H1 (cell line): ENCODE measurements around the gene AP3D1. TPM values are rescaled to one million over a fixed set of nuclear protein-coding genes. Genes with fewer than 3 reads are reported as not detected.

ENCODE experiments used
- CTCF ChIA-PET: fragments of 300-600 bp; sonication (Branson Sonifier 250); formaldehyde crosslinking; loops from one replicate; lab custom pipeline; 2021; ENCODE audit not compliant: partially characterized antibody; lab: Charles Lee
- POLR2A ChIA-PET: fragments of 300-600 bp; sonication (Branson Sonifier 250); formaldehyde crosslinking; loops from one replicate; lab custom pipeline; 2021; ENCODE audit warnings: inconsistent platforms; ENCODE audit not compliant: partially characterized antibody; lab: Charles Lee
- DNase-seq, 2 experiments: peaks; one replicate each; pipeline versions ENCODE4 v3.0.0 to v3.0.0-alpha.2; 2010 to 2022; ENCODE audit warnings: low spot score in 2 of 2, low read depth in 1 of 2, mixed read lengths in 1 of 2
- FAIRE-seq: peaks from 2 replicates; lab custom pipeline; 2011; peaks lifted over from hg19 to GRCh38; lab: Jason Lieb, UNC
- H2AFZ ChIP-seq: 2 replicates; pipeline ENCODE4 v1.8.1; 2012; ENCODE audit warnings: low read length, inconsistent platforms
- H2AK5ac ChIP-seq: 2 replicates; pipeline ENCODE4 v1.6.1; 2013; ENCODE audit warnings: low read depth, low read length
- H2BK120ac ChIP-seq: replicated peaks from 2 replicates; pipeline ENCODE3; 2013; ENCODE audit warnings: low read depth, low read length, inconsistent platforms
- H2BK12ac ChIP-seq: 2 replicates; pipeline ENCODE4 v1.6.1; 2013; ENCODE audit warnings: low read depth, low read length
- H2BK15ac ChIP-seq: 2 replicates; pipeline ENCODE4 v1.6.1; 2013; ENCODE audit warnings: low read length
- H2BK20ac ChIP-seq: 2 replicates; pipeline ENCODE4 v1.6.1; 2013; ENCODE audit warnings: low read length
- H2BK5ac ChIP-seq: 2 replicates; pipeline ENCODE4 v1.6.1; 2013; ENCODE audit warnings: low read depth, low read length
- H3K14ac ChIP-seq: 2 replicates; pipeline ENCODE4 v1.6.1; 2013; ENCODE audit warnings: inconsistent platforms; ENCODE audit not compliant: insufficient read length
- H3K18ac ChIP-seq: 2 replicates; pipeline ENCODE4 v1.6.1; 2013; ENCODE audit warnings: low read length; ENCODE audit errors: extremely low read depth
- H3K23ac ChIP-seq: 2 replicates; pipeline ENCODE4 v1.6.1; 2013; ENCODE audit warnings: inconsistent platforms; ENCODE audit not compliant: insufficient read length
- H3K23me2 ChIP-seq: 2 replicates; pipeline ENCODE4 v1.6.1; 2013; ENCODE audit warnings: low read depth, low read length
- H3K27ac ChIP-seq: 2 replicates; pipeline ENCODE4 v1.6.1; 2011; ENCODE audit warnings: low read depth, low read length, inconsistent platforms
- H3K27me3 ChIP-seq, 4 experiments: replicated peaks in 1 of 4; 1 replicate in 1 of 4; 2 replicates in 3 of 4; pipeline versions ENCODE4 v1.6.1 to v1.8.1; 2011 to 2013; ENCODE audit warnings: low read length in 3 of 4, mild to moderate bottlenecking in 3 of 4, inconsistent platforms in 2 of 4, mixed read lengths in 2 of 4, moderate library complexity in 1 of 4; ENCODE audit not compliant: control insufficient read depth in 3 of 4, insufficient read depth in 3 of 4; ENCODE audit errors: extremely low read depth in 1 of 4
- H3K36me3 ChIP-seq, 4 experiments: 2 replicates each; pipeline versions ENCODE4 v1.6.1 to v1.8.1; 2011 to 2013; ENCODE audit warnings: mild to moderate bottlenecking in 4 of 4, low read length in 3 of 4, moderate library complexity in 2 of 4, control low read depth in 1 of 4, inconsistent platforms in 1 of 4; ENCODE audit not compliant: insufficient read depth in 4 of 4, control insufficient read depth in 2 of 4
- H3K4ac ChIP-seq: replicated peaks from 2 replicates; pipeline ENCODE3; 2013; ENCODE audit warnings: low read length, low read depth, mixed read lengths, inconsistent platforms; ENCODE audit not compliant: insufficient read length
- H3K4me1 ChIP-seq, 4 experiments: replicated peaks in 1 of 4; 1 replicate in 1 of 4; 2 replicates in 3 of 4; pipeline versions ENCODE4 v1.6.1 to v1.8.1; 2011 to 2013; ENCODE audit warnings: low read length in 3 of 4, inconsistent platforms in 2 of 4, mixed read lengths in 1 of 4; ENCODE audit not compliant: insufficient read depth in 4 of 4, control insufficient read depth in 3 of 4
- H3K4me2 ChIP-seq, 2 experiments: 2 replicates each; pipeline versions ENCODE4 v1.6.1 to v1.8.1; 2011 to 2013; ENCODE audit warnings: low read depth in 2 of 2, low read length in 2 of 2, control low read depth in 1 of 2, inconsistent platforms in 1 of 2, mild to moderate bottlenecking in 1 of 2; ENCODE audit not compliant: insufficient read depth in 1 of 2
- H3K4me3 ChIP-seq, 4 experiments: fragments of 200-600, 300-600 bp in 1 of 4; sonication (generic), shearing (Covaris generic), sonication (Bioruptor Twin) in 1 of 4; 2 replicates each; pipeline versions ENCODE4 v1.5.1 to v1.8.1; 2011 to 2016; ENCODE audit warnings: low read length in 4 of 4, low read depth in 3 of 4, control low read depth in 2 of 4, inconsistent platforms in 2 of 4, mild to moderate bottlenecking in 2 of 4, mixed read lengths in 1 of 4, moderate library complexity in 1 of 4; ENCODE audit not compliant: insufficient read depth in 2 of 4; ENCODE audit errors: extremely low read depth in 1 of 4
- H3K56ac ChIP-seq: replicated peaks from 2 replicates; pipeline ENCODE3; 2013; ENCODE audit warnings: low read depth, mild to moderate bottlenecking, mixed read lengths, low read length, inconsistent platforms; ENCODE audit not compliant: insufficient read length
- H3K79me1 ChIP-seq: 2 replicates; pipeline ENCODE4 v1.6.1; 2013; ENCODE audit warnings: low read depth, low read length, control low read depth
- H3K79me2 ChIP-seq, 2 experiments: 2 replicates each; pipeline versions ENCODE4 v1.6.1 to v1.8.1; 2012 to 2013; ENCODE audit warnings: low read length in 2 of 2, mild to moderate bottlenecking in 2 of 2, inconsistent platforms in 1 of 2; ENCODE audit not compliant: insufficient read depth in 2 of 2, control insufficient read depth in 1 of 2
- H3K9ac ChIP-seq, 4 experiments: replicated peaks in 1 of 4; 1 replicate in 1 of 4; 2 replicates in 3 of 4; pipeline versions ENCODE4 v1.6.1 to v1.8.1; 2011 to 2013; ENCODE audit warnings: low read depth in 3 of 4, low read length in 3 of 4, control low read depth in 2 of 4, mild to moderate bottlenecking in 2 of 4, moderate library complexity in 2 of 4, inconsistent platforms in 1 of 4; ENCODE audit errors: extremely low read depth in 1 of 4
- H3K9me3 ChIP-seq, 2 experiments: 2 replicates each; pipeline versions ENCODE4 v1.6.1 to v1.8.1; 2012 to 2013; ENCODE audit warnings: mild to moderate bottlenecking in 2 of 2, moderate library complexity in 2 of 2, control low read depth in 1 of 2, inconsistent platforms in 1 of 2, low read depth in 1 of 2, low read length in 1 of 2, mixed read lengths in 1 of 2; ENCODE audit not compliant: insufficient read depth in 2 of 2
- H4K20me1 ChIP-seq, 2 experiments: replicated peaks in 1 of 2; 2 replicates each; pipeline versions ENCODE3 to v1.8.1; 2011 to 2013; ENCODE audit warnings: inconsistent platforms in 2 of 2, low read length in 2 of 2, mild to moderate bottlenecking in 1 of 2; ENCODE audit not compliant: insufficient read depth in 2 of 2, control insufficient read depth in 1 of 2
- H4K5ac ChIP-seq: 2 replicates; pipeline ENCODE4 v1.6.1; 2013; ENCODE audit warnings: low read length, low read depth, mixed read lengths, inconsistent platforms; ENCODE audit not compliant: insufficient read length
- H4K8ac ChIP-seq: 2 replicates; pipeline ENCODE4 v1.8.0; 2013; ENCODE audit warnings: mild to moderate bottlenecking, moderate library complexity, low read length, inconsistent platforms; ENCODE audit not compliant: insufficient read depth; ENCODE audit errors: extremely low read depth
- H4K91ac ChIP-seq: replicated peaks from 2 replicates; pipeline ENCODE3; 2013; ENCODE audit warnings: low read length, mixed read lengths, inconsistent platforms; ENCODE audit not compliant: insufficient read length
- CBX5 ChIP-seq: fragments of 300-800, 300-1000 bp; sonication (generic); IDR thresholded peaks from 2 replicates; pipeline ENCODE4 v1.7.1; 2016; ENCODE audit warnings: antibody characterized with exemption, low read length, low read depth
- CHD2 ChIP-seq: IDR thresholded peaks from 2 replicates; pipeline ENCODE4 v1.6.1; 2012; ENCODE audit warnings: low read length, improper control_type of control experiment
- EGR1 ChIP-seq: IDR thresholded peaks from 2 replicates; pipeline ENCODE4 v1.6.1; 2011; ENCODE audit warnings: low read depth, low read length, borderline replicate concordance
- GABPA ChIP-seq: IDR thresholded peaks from 2 replicates; pipeline ENCODE4 v1.6.1; 2011; ENCODE audit warnings: mild to moderate bottlenecking, low read length, moderate library complexity, borderline replicate concordance; ENCODE audit not compliant: insufficient read depth
- RBBP5 ChIP-seq: IDR thresholded peaks from 2 replicates; pipeline ENCODE4 v1.7.1; 2012; ENCODE audit warnings: low read depth, mild to moderate bottlenecking, inconsistent platforms, low read length, moderate library complexity, borderline replicate concordance
- RFX5 ChIP-seq: IDR thresholded peaks from 2 replicates; pipeline ENCODE4 v1.6.1; 2011; ENCODE audit warnings: low read depth, low read length, improper control_type of control experiment, borderline replicate concordance
- RNF2 ChIP-seq: fragments of 200-900, 300-1000 bp; sonication (generic); IDR thresholded peaks from 2 replicates; pipeline ENCODE4 v1.7.1; 2016; ENCODE audit warnings: borderline replicate concordance, low read depth, mild to moderate bottlenecking, antibody characterized with exemption, low read length; ENCODE audit not compliant: poor library complexity, severe bottlenecking; ENCODE audit errors: missing control alignments
- SRF ChIP-seq: IDR thresholded peaks from 2 replicates; pipeline ENCODE4 v1.6.1; 2011; ENCODE audit warnings: mild to moderate bottlenecking, low read depth, low read length, moderate library complexity
- TAF1 ChIP-seq: IDR thresholded peaks from 2 replicates; pipeline ENCODE4 v1.6.1; 2011; ENCODE audit warnings: mild to moderate bottlenecking, low read depth, low read length
- YY1 ChIP-seq: IDR thresholded peaks from 2 replicates; pipeline ENCODE4 v1.6.1; 2011; ENCODE audit warnings: low read depth, mild to moderate bottlenecking, low read length
- WGBS, 2 experiments: shearing (Covaris generic) in 1 of 2; methylation state at CpG; one replicate each; pipeline versions ENCODE4 v1.1.6 to v1.1.7; 2013 to 2015; ENCODE audit warnings: low lambda C conversion rate in 2 of 2, mixed read lengths in 2 of 2, inconsistent platforms in 1 of 2, low coverage in 1 of 2, missing lambda C conversion rate in 1 of 2; ENCODE audit not compliant: insufficient replicate concordance in 2 of 2, insufficient coverage in 1 of 2, insufficient read length in 1 of 2; ENCODE audit errors: extremely low coverage in 1 of 2, missing lambda C conversion rate in 1 of 2; 5-methylcytosine and 5-hydroxymethylcytosine counted together
- polyA plus RNA-seq, 7 experiments: library from polyadenylated mRNA; depleted of rRNA in 3 of 7; stranded (reverse) in 5 of 7; unstranded in 2 of 7; fragments of >200 nt in 5 of 7; fragments of 200-250 nt in 2 of 7; gene quantifications; 1 replicate in 5 of 7; 2 replicates in 1 of 7; 4 replicates in 1 of 7; pipeline versions ENCODE4 v1.2.1 to v1.2.3, GENCODE V29; 2011 to 2013; ENCODE audit warnings: missing spikeins in 2 of 7, mixed read lengths in 2 of 7
- total RNA-seq: library from RNA; stranded (reverse); fragmentation: NEBNext Ultra II Directional; extraction: Animal tissue kit (Norgen Biotek cat#: 25700); gene quantifications from 2 replicates; pipeline ENCODE4 v1.2.1, GENCODE V29; 2021
- TF ChIP-seq, protein P1 (sequence below): IDR thresholded peaks from 2 replicates; pipeline ENCODE4 v1.6.1; 2012; ENCODE audit warnings: inconsistent platforms

AP3D1 gene
- total and polyA plus RNA-seq, 2 of the 8 experiments (the other 6 are each of a cell fraction or from before 2014, with no cell fraction given) = 161 to 174 TPM

DNA sequence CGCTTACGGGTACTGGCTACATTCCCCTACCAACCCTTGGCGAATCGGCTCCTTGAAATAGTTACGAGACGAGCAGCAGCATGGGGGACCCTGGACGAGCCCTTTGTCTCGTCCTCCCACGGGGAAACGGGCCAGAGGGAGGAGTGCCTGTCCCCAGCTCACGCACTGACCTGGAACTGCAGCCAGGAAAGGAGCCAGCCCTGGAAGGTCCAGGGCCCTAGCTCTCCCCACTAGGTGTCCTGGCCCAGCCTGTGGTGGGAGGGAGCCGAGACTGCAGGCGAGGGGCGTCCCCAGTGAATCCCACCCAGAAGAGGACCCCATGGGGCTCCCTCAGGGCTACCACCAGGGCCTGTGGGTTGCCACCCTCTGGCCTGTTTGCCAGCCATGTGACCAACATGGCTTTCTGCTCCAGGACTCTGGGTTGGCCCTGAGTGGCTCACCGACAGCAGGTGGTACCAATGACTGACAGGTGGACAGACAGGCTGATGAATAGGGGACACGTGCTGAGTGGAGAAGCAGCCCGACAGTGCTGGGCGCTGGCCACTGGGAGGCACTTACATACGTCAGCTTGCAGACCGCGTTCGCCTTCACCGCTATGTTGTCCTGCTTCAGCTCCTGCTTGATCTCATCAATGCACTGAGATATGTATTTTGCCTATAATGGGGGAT lies 13.2 kb downstream of the AP3D1 start:
- ChIA-PET POLR2A (interaction anchor here (0.7 kb wide), 1 partner anchor 87 kb away, joined by 3 read pairs; no protein-coding TSS in a partner anchor), CTCF (interaction anchor here (1.3 to 2.1 kb wide), 2 partner anchors 9 to 34 kb away, joined by 3 to 4 read pairs; no protein-coding TSS in a partner anchor)
- Histone ChIP-seq H3K23me2 (no peaks in the 10 kb centered on the region), H4K91ac (no peak overlapping the region), H3K27me3 (no peaks in the 10 kb centered on the region; a peak in 1 of 7 replicates), H3K56ac (no peak overlapping the region), H3K27ac (no peak overlapping the region), H2AK5ac (no peak overlapping the region), H3K4me2 (no peak overlapping the region), H3K4ac (no peak overlapping the region), H3K9ac (no peak overlapping the region), H2AFZ (no peak overlapping the region), H3K23ac (no peak overlapping the region), H4K5ac (no peak overlapping the region), H4K8ac (no peak overlapping the region), H3K9me3 (no peaks in the 10 kb centered on the region), H2BK12ac (no peak overlapping the region), H2BK20ac (no peak overlapping the region), H2BK120ac (no peak overlapping the region), H3K4me1 (no peaks in the 10 kb centered on the region), H3K79me1 (peaks cover 8% of the 10 kb centered on the region), H4K20me1 (peaks cover 21 to 24% of the 10 kb centered on the region in 2 experiments), H3K79me2 (peaks cover 6 to 55% of the 10 kb centered on the region in 2 experiments; a peak in 3 of 4 replicates), H3K14ac (no peak overlapping the region), H3K36me3 (peaks cover 9 to 22% (median 13%) of the 10 kb centered on the region in 4 experiments; a peak in 5 of 8 replicates), H2BK5ac (no peak overlapping the region), H3K18ac (no peak overlapping the region), H2BK15ac (no peak overlapping the region), H3K4me3 (no peak overlapping the region)
- 97% methylated on average over 22 of the region's 23 CpGs; no CpG with 5 or more reads in 1 of the 2 experiments for WGBS, 2 experiments
- DNase-seq (no peak), FAIRE-seq (no peak)
- TF ChIP-seq CHD2 (no peak), TAF1 (no peak), RFX5 (no peak), SRF (no peak), RNF2 (no peak), EGR1 (no peak), GABPA (no peak), YY1 (no peak), RBBP5 (no peak), CBX5 (no peak)
- TF ChIP-seq, protein P1, sequence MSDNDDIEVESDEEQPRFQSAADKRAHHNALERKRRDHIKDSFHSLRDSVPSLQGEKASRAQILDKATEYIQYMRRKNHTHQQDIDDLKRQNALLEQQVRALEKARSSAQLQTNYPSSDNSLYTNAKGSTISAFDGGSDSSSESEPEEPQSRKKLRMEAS = no peak
